ENCODE measurements around the gene SLC5A5. TPM values are rescaled to one million over a fixed set of nuclear protein-coding genes. Genes with fewer than 3 reads are reported as not detected.

SLC5A5 gene
- total RNA-seq, 1 donor from 2014 or later = 2.2 TPM

Other genes starting within 250 kb of the SLC5A5 start
- 0.27 TPM in 1 of 2 replicates, not detected in the other for gene UNC13A, start 183.6 kb upstream of the SLC5A5 start, total RNA-seq
- gene MAP1S, start 152.5 kb upstream of the SLC5A5 start, total RNA-seq = 70.8 and 75.5 TPM in 2 replicates
- gene FCHO1, start 120.5 kb upstream of the SLC5A5 start, total RNA-seq = 94.1 and 98.7 TPM in 2 replicates
- 0.61 and 0.90 TPM in 2 replicates for gene B3GNT3, start 76.8 kb upstream of the SLC5A5 start, total RNA-seq
- gene INSL3, start 50.4 kb upstream of the SLC5A5 start, total RNA-seq = 11.8 and 13.9 TPM in 2 replicates
- 336 and 345 TPM in 2 replicates for gene JAK3, start 24.0 kb upstream of the SLC5A5 start, total RNA-seq
- gene RPL18A, start 12.0 kb upstream of the SLC5A5 start, total RNA-seq = 2,028 and 2,084 TPM in 2 replicates
- 64.3 and 72.2 TPM in 2 replicates for gene CCDC124, start 61.1 kb downstream of the SLC5A5 start, total RNA-seq
- gene KCNN1, start 95.2 kb downstream of the SLC5A5 start, total RNA-seq = 0.20 TPM in 1 of 2 replicates, not detected in the other
- 68.1 and 80.2 TPM in 2 replicates for gene ARRDC2, start 136.2 kb downstream of the SLC5A5 start, total RNA-seq
- gene IL12RB1, start 215.0 kb downstream of the SLC5A5 start, total RNA-seq = 128 and 131 TPM in 2 replicates
- 38.9 and 39.0 TPM in 2 replicates for gene MAST3, start 225.8 kb downstream of the SLC5A5 start, total RNA-seq

All from T-helper 1 cell treated with Interleukin-12 subunit alpha and Interleukin-12 subunit beta and Interleukin-4 antibody, amounts not matched to agents 30 ng/mL and 1 ng/mL, for 36 hours (primary cell).